Hippocampal formation (tissue), 2 donors: ENCODE results near the gene TRAPPC10.

Experiments
- DNase-seq, 2 donors: peaks; one replicate each; lab custom pipeline; 2025; lab: John Stamatoyannopoulos, UW

Gene TRAPPC10

GRCh38 chr21:44005071-44005470 is 7.0 kb upstream of the TRAPPC10 start:
- no peak for DNase-seq

DNA sequence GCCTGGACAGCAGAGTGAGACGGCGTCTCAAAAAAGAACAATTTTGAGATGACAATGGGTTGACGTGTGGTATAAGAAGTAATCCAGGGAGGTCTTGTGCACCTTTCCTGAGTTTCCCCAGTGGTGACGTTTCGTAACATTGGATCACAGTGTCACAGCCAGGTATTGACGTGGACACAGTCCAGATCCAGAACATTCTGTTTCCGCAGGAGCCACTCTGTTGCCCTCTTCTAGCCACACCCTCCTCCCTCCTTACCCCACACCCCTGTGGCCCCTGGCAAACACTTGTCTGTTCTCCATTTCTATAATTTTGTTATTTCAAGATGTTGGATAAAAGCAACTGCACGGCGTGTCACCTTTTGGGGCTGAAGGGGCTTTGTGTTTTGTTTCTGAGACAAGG is 6.5 kb upstream of the TRAPPC10 start:
- DNase-seq, result no peak

- no peak for DNase-seq
Measured at GRCh38 chr21:44006017-44006619, 6.0 kb upstream of the TRAPPC10 start.

DNA sequence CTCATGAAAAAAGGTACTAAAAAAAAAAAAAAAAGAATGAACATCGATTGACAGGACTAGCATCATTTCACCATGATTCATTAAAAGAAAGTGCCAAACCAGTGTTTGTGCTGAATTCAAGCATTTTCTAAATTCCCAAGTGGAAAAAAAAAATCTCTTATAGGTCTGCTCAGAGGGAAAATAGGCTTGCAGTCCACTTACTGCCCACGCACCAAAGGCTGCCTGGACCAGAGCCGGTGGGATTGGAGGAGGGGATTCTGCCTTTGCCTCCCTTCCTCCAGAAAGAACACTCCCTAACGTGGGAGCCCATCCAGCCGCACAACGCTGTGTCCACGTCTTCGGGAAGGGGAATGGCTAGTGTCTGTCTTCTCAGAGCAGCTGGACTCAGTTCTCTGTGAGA is 5.5 kb upstream of the TRAPPC10 start:
- DNase-seq, result no peak

GRCh38 chr21:44010429-44010828 is 1.7 kb upstream of the TRAPPC10 start:
- no peak for DNase-seq

DNA sequence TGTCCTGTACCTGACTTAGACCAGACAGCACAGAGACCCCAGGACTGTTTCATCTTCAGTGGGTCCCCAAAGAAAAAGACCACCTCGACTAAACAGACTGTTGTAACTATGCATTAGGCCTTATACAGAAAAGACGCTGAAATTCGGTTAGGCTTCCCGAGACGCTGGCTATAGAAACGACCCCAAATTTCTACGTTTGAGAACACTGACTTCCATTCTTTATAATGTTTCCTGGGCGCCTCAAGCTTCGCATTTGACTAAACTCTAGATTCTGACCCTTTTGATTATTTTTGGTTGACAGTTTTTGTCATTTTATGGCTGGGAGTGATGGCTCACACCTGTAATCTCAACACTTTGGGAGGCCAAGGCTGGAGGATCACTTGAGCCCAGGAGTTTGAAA is 986 bp upstream of the TRAPPC10 start:
- no peak for DNase-seq

DNA sequence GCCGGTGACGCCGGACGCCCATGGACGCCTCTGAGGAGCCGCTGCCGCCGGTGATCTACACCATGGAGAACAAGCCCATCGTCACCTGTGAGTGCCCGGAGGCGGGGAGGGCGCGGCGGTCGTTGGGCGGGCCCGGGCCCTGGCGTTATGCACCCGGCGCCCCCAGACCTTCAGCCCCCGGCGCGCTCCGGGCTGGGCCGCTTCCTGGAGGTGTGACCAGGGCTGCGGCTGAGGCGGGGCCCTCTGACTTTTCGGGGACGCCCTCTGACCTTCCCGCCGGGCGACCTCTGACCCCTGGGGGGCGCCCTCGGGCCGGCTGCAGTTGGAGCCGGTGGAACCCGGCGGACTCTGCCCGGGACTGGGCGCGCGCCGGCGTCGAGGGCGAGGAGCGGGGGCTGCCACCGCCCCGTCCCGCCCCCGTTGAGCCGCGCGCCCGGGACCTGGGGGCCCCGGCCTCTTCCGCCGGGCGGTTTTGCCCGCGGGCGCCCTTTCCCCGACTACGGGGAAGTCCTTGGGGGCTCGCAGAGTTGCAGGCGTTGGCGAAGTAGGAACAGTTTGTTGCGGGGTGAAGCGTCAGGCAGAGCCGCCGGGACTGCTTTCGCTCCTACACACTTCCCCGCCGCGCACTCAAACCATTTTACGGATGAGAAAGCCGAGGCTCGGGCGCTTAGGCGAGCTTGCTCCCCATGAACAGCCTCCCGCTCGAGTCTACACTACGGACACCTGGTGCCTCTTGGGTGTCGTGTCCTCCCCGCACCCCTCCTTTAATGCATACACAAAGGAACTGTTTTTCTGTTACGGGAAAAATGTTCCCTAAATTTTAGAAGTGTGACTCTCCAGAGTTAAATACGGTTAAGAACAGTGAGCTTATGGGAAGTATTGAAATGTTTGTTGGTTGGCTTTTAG is 618 bp downstream of the TRAPPC10 start:
- DNase-seq, result peak in 1 of 2 donors; percentile 69

DNA sequence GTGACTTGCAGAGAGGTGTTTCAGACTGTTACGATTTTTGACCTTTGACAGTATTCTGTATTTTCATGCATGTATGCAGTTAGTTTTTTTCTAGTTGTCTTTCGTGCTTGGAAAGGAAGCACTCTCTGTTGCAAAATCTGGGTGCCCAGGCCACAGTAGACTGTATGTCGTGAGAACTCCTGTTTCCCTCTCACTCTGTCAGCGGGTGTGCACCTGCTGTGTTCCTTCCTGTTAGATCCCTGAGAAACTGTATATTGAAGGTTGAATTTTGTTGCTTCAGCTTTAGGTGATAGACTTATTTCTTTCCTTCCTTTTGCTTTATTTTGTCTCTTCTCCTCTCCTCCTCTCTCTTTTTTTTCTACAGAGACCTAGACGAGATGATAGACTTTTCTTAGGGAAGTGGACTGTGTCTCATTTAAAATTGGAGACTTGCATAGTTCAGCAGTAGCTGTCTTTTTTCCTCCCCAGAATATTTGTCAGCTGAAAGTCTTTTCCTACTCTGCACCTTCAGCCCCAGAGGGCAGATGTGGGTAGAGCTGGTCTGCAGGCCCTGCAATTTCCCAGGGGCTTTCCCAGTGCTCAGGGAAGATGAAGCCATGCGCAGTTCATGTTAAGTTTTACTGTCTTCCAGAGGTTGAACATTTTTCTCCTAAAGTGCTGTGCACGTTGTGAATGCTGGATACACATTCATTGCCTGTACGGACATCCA is 1.4 kb downstream of the TRAPPC10 start:
- DNase-seq, result no peak

GRCh38 chr21:44017601-44018000 is 5.5 kb downstream of the TRAPPC10 start:
- no peak for DNase-seq

- no peak for DNase-seq
Measured at GRCh38 chr21:44018127-44018526, 6.0 kb downstream of the TRAPPC10 start.

- no peak for DNase-seq
Measured at GRCh38 chr21:44018813-44019567, 6.9 kb downstream of the TRAPPC10 start.

DNA sequence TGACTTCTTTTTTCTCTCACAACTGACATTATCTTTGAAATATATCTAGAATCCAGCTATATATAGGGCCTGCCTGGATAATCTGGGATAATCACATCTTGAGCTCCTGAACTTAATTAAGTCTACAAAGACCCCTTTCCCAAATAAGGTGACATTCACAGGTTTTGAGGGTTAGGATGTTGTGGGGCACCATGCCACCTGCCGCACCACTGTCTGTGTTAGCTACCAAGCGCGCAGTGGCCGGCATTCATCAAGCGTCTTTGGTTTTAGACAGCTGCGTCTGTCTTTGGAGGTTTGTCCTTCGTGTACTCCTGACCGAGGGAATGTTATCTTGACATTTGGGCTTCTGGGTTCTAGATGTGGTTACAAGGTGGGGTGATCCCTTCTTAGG is 7.5 kb downstream of the TRAPPC10 start:
- no peak for DNase-seq

DNA sequence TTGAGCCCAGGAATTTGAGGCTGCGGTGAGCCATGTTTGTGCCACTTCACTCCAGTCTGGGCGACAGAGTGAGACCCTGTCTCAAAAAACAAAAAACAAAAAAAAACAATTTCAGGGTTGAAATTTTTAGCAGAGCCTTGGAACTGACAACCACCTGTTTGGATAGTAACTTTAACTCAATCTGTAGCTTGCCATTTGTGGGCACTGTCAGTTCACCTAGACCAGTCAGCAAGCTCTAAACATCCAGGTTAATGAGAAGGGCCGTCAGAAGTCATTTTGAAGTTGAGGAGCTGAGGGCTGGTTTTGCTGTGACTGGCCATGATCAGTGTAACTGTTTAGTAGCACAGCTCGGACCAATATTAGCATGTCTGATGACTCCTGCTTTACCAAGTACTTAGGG is 8.4 kb downstream of the TRAPPC10 start:
- no peak for DNase-seq

GRCh38 chr21:44021064-44021463 is 9.0 kb downstream of the TRAPPC10 start:
- DNase-seq, result no peak

DNA sequence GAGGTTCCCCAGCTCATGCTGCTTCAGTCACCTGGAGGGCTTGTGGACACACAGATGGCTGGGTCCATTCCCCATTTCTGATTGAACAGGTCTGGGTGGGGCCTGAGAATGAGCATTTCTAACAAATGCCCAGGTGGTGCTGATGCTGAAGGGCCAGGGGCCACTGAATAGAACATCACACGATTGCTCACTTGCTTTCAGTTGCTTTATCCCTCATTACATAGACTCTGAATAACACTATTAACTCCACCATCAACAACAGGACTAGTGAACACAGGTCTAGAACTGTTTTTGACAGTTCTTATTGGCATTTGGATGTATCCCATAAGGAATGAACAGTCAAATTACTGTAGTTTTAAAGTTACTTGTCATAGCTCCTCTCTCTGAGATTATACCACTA is 12.1 kb downstream of the TRAPPC10 start:
- DNase-seq, result no peak

- peak; percentile 43 to 52 for DNase-seq
Measured at GRCh38 chr21:44024887-44025353, 12.8 kb downstream of the TRAPPC10 start.

DNA sequence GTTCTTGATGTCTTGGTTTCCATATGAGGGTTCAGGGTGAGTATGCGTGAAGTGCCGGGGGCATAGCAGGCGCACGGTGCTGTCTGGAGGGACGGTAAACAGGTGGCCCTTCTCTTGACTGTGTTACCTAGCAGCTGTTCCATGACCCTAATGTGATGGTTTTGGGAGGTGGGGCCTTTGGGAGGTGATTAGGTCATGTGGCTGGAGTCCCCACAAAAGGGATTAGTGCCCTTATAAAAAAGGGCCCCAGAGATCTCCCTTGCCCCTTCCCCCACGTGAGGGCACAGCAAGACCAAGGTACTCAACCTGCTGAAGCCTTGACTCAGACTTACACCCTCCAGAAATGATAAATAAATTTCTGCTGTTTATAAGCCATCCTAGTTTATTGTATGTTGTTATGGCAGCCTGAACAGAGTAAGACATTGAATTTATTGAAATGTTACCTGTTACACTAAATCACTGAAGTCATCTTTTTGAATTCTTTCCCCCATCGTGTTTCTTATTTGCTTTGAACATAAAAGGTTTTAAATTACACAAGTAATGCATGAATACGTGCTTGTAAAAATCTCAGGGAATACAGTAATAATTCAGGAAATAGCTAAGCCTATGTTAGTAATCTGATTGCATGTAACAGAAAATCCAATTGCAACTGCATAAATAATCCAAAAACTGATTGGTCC is 15.6 kb downstream of the TRAPPC10 start:
- DNase-seq, result no peak

DNA sequence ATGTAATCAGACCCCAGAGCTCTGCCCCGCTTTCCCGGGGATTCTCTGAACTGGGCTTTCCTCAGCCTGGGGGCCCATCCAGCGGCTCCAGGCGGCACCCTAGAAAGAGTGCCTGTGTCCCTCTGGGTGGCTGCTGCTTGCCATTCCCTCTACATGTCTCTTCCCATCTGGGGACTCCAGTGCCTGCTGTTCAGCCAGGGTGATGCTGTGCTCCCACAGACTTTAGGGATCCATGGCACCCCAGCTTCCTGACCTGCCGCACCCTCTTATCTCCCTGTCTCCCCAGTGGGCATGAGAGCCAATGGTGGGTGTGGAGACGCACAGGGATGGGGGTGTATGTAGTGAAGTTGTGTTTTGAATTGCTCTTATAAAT is 16.2 kb downstream of the TRAPPC10 start:
- no peak for DNase-seq

DNA sequence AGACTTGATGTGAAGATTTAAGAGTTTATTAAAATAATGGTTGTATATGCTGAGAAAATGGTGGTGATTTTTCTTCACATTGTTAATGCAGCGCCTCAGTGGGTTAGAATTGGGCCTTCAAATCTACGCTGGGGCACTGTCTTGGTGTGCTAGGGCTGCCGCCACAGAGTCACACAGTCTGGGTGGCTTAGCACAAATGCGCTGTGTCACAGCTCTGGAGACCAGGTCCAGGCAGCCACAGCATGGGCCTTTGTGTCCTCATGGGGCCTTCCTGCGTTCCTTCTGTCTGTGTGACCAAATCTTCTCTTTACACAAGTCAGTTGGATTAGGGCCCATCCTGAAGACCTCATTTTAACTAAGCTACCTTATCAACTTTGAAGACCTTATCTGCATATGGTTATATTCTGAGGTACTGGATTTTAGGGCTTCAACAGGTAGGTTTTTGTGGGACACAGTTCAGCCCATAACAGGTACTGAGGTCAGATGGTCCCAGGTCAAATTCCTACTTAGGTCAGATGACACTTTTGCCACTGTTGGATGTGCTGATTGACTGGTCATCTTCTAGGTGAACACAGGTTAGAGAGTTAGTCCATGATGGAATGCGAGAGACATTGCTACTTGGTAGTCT is 17.5 kb downstream of the TRAPPC10 start:
- no peak for DNase-seq

DNA sequence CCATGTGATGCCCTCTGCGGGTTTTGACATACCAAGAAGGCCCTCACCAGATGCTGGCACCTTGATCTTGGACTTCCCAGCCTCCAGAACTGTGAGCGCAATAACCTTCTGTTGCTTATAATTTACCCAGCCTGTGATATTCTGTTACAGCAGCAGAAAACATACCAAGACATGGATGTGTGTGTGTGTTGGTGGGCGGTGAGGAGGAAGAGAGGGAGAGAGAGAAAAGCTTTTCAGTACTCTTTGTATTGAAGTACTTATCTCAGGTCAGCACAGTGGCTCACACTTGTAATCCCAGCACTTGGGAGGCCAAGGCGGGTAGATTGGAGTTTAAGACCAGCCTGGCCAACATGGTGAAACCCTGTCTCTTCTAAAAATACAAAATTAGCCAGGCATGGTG is 23.1 kb downstream of the TRAPPC10 start:
- DNase-seq, result no peak

DNA sequence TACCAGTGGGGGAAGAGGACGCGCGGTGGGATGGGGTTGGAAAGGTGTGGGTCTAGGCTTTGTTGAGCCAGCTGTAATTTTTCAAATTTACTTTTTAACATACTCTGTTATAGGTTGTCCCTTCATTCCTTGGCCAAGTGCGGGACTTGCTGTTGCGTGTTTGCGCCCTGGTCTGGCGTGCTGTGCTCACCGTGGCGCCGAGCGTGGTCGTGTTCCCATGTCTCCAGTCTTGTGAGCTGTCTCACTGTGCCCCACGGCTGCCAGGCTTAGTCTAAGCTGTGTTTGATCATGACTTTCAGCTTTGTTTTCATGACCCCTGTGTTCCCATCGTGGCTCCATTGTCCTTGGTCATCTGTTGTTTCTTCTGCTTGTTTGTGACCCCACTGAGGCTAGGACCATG is 26.0 kb downstream of the TRAPPC10 start:
- DNase-seq, result no peak
